ENCODE results near the gene CLCN6. TPM values are rescaled to one million over a fixed set of nuclear protein-coding genes. Genes with fewer than 3 reads are reported as not detected.

CLCN6 gene
- polyA plus RNA-seq, 1 donor (not counting 4 experiments of a cell fraction or from before 2014, with no cell fraction given): 7.4 TPM

GRCh38 chr1:11860083-11860482 lies 54.1 kb downstream of the CLCN6 start:
- H3K9me1 ChIP-seq (ENCODE audit: control insufficient read depth, extremely low read depth, insufficient read depth, low read length): no peaks in the 10 kb centered on the region
- H4K20me1 ChIP-seq (ENCODE audit: control insufficient read depth, extremely low read depth, insufficient read depth, low read length): no peaks in the 10 kb centered on the region
- no peak for DNase-seq (ENCODE audit: low read depth, low spot score)
- dilution Hi-C loops (cut with MboI; ENCODE audit: extremely low pct_ligation_motif_present, low sequenced_read_pairs): no loop called here
- no peak for TF ChIP-seq EZH2 (IDR thresholded peaks at IDR 0.05; ENCODE audit: low read length)
- TF ChIP-seq, protein P1, sequence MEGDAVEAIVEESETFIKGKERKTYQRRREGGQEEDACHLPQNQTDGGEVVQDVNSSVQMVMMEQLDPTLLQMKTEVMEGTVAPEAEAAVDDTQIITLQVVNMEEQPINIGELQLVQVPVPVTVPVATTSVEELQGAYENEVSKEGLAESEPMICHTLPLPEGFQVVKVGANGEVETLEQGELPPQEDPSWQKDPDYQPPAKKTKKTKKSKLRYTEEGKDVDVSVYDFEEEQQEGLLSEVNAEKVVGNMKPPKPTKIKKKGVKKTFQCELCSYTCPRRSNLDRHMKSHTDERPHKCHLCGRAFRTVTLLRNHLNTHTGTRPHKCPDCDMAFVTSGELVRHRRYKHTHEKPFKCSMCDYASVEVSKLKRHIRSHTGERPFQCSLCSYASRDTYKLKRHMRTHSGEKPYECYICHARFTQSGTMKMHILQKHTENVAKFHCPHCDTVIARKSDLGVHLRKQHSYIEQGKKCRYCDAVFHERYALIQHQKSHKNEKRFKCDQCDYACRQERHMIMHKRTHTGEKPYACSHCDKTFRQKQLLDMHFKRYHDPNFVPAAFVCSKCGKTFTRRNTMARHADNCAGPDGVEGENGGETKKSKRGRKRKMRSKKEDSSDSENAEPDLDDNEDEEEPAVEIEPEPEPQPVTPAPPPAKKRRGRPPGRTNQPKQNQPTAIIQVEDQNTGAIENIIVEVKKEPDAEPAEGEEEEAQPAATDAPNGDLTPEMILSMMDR (optimal IDR thresholded peaks at IDR 0.05 in 1 of 3, IDR thresholded peaks at IDR 0.05 in 1 of 3, conservative IDR thresholded peaks at IDR 0.05 in 1 of 3; ENCODE audit: extremely low read depth in 1 of 3, insufficient read depth in 2 of 3, low read length in 3 of 3): no peak
- no peaks in the 10 kb centered on the region for H3K36me3 ChIP-seq (ENCODE audit: control insufficient read depth in 2 of 2, extremely low read depth in 1 of 2, insufficient read depth in 2 of 2, low read length in 2 of 2)
- no peak overlapping the region for H3K4me3 ChIP-seq (ENCODE audit: control insufficient read depth in 2 of 3, extremely low read depth in 1 of 3, insufficient read depth in 2 of 3, low read depth in 1 of 3, low read length in 3 of 3)
- no peak overlapping the region for H3K4me2 ChIP-seq (ENCODE audit: control insufficient read depth, extremely low read depth, insufficient read depth, low read depth, low read length)
- H3K79me2 ChIP-seq (ENCODE audit: control insufficient read depth, insufficient read depth, low read length): no peaks in the 10 kb centered on the region
- no peak overlapping the region for H2AFZ ChIP-seq (ENCODE audit: control insufficient read depth, low read length)
- no peak for FAIRE-seq
- H3K4me1 ChIP-seq (ENCODE audit: control insufficient read depth, extremely low read depth, insufficient read depth, low read length): peaks cover 3% of the 10 kb centered on the region
- no peaks in the 10 kb centered on the region for H3K9me3 ChIP-seq (ENCODE audit: control insufficient read depth, low read depth, low read length)
- H3K9ac ChIP-seq (ENCODE audit: control insufficient read depth, extremely low read depth, insufficient read depth, low read length): no peak overlapping the region
- peaks cover 52% of the 10 kb centered on the region for H3K27me3 ChIP-seq (ENCODE audit: control insufficient read depth, extremely low read depth, insufficient read depth, low read length)
- no peak overlapping the region for H3K27ac ChIP-seq (ENCODE audit: control insufficient read depth, insufficient read depth, low read length)

DNA sequence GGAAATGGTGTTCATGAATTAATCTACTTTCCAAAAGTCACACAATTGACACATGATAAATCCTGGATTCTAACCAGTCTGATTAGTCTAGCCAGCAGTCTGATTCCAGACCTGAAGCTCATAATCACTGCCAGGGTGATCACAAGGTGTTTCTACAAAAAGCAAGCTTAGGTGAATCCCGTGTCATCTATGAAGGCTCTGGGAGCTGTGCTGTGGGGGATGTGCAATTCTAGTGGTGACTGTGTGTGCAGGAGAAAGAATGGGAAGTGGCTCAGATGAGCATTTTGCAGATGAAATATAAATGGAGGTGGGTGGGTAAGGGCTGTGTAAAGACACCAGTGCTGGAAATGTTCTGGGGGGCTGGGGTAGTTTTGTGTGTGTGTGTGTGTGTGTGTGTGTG lies 54.6 kb downstream of the CLCN6 start:
- dilution Hi-C loops (cut with MboI; ENCODE audit: extremely low pct_ligation_motif_present, low sequenced_read_pairs): no loop called here
- FAIRE-seq: no peak

More for the DNA sequence above, 54.6 kb downstream of the CLCN6 start:
- peaks cover 3% of the 10 kb centered on the region for H3K4me1 ChIP-seq (ENCODE audit: control insufficient read depth, extremely low read depth, insufficient read depth, low read length)
- H3K9me1 ChIP-seq (ENCODE audit: control insufficient read depth, extremely low read depth, insufficient read depth, low read length): no peaks in the 10 kb centered on the region
- H3K9ac ChIP-seq (ENCODE audit: control insufficient read depth, extremely low read depth, insufficient read depth, low read length): no peak overlapping the region
- peaks cover 52% of the 10 kb centered on the region for H3K27me3 ChIP-seq (ENCODE audit: control insufficient read depth, extremely low read depth, insufficient read depth, low read length)
- H4K20me1 ChIP-seq (ENCODE audit: control insufficient read depth, extremely low read depth, insufficient read depth, low read length): no peaks in the 10 kb centered on the region
- no peak overlapping the region for H2AFZ ChIP-seq (ENCODE audit: control insufficient read depth, low read length)
- no peaks in the 10 kb centered on the region for H3K9me3 ChIP-seq (ENCODE audit: control insufficient read depth, low read depth, low read length)
- H3K4me3 ChIP-seq (ENCODE audit: control insufficient read depth in 2 of 3, extremely low read depth in 1 of 3, insufficient read depth in 2 of 3, low read depth in 1 of 3, low read length in 3 of 3): no peak overlapping the region
- H3K36me3 ChIP-seq (ENCODE audit: control insufficient read depth in 2 of 2, extremely low read depth in 1 of 2, insufficient read depth in 2 of 2, low read length in 2 of 2): no peaks in the 10 kb centered on the region
- H3K4me2 ChIP-seq (ENCODE audit: control insufficient read depth, extremely low read depth, insufficient read depth, low read depth, low read length): no peak overlapping the region
- no peak for DNase-seq (ENCODE audit: low read depth, low spot score)
- H3K27ac ChIP-seq (ENCODE audit: control insufficient read depth, insufficient read depth, low read length): no peak overlapping the region
- no peak for TF ChIP-seq EZH2 (IDR thresholded peaks at IDR 0.05; ENCODE audit: low read length)
- TF ChIP-seq, protein P1 (optimal IDR thresholded peaks at IDR 0.05 in 1 of 3, IDR thresholded peaks at IDR 0.05 in 1 of 3, conservative IDR thresholded peaks at IDR 0.05 in 1 of 3; ENCODE audit: extremely low read depth in 1 of 3, insufficient read depth in 2 of 3, low read length in 3 of 3): no peak
- no peaks in the 10 kb centered on the region for H3K79me2 ChIP-seq (ENCODE audit: control insufficient read depth, insufficient read depth, low read length)

All from keratinocyte (primary cell).